CD8-positive, alpha-beta memory T cell (primary cell): ENCODE measurements around the gene MMUT. TPM values are rescaled to one million over a fixed set of nuclear protein-coding genes. Genes with fewer than 3 reads are reported as not detected.

Experiments
- polyA plus RNA-seq: library from polyadenylated mRNA; unstranded; fragments of 300-500 nt; fragmentation: Illumina TruSeq; gene quantifications from one replicate; pipeline ENCODE4 v1.2.3, GENCODE V29; 2021
- total RNA-seq, 2 experiments: library from RNA; stranded (reverse); gene quantifications; one replicate each; pipeline ENCODE4 v1.2.3, GENCODE V29; 2021

MMUT gene
- total and polyA plus RNA-seq, 3 experiments from 2014 or later, result 10.2 to 12.2 (median 11.5) TPM

Other genes starting within 250 kb of the MMUT start
- 10 to 100 TPM; 17.3 to 19.7 TPM for gene CENPQ, start 117 bp upstream of the MMUT start, total RNA-seq
- 4.3 TPM for gene CENPQ, start 117 bp upstream of the MMUT start, polyA plus RNA-seq
- not detected for gene GLYATL3, start 36.7 kb upstream of the MMUT start, total RNA-seq
- not detected for gene GLYATL3, start 36.7 kb upstream of the MMUT start, polyA plus RNA-seq
- gene C6orf141, start 87.4 kb upstream of the MMUT start, total RNA-seq, result not detected
- gene C6orf141, start 87.4 kb upstream of the MMUT start, polyA plus RNA-seq, result not detected
- not detected for gene RHAG, start 173.6 kb upstream of the MMUT start, total RNA-seq
- gene RHAG, start 173.6 kb upstream of the MMUT start, polyA plus RNA-seq, result not detected